ENCODE results near the gene TRIM24.
"Not testable (repeated sequence)": the region's sequence is repeated elsewhere in the genome, so short reads cannot be mapped to it uniquely, and the experiment has no call there.

The TRIM24 gene

DNA sequence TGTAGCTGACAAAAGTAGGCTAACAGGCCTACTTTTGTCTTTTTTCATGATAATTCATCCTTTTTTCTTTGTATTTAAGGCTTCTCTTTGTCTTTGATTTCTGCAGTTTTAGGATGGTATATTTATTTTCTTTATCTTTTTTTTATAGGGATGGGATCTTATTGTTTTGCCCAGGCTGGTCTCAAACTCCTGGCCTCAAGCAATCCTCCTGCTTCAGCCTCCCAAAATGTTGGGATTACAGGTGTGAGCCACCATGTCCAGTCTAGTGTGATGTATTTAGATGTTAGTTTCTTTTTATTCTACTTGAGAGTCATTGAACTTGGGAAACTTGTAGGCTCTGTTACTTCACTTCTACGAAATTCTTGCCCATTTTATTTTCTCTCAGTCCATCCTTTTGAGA lies 35.4 kb downstream of the TRIM24 start:
- DNase-seq (ENCODE audit: low read depth) = no peak

DNA sequence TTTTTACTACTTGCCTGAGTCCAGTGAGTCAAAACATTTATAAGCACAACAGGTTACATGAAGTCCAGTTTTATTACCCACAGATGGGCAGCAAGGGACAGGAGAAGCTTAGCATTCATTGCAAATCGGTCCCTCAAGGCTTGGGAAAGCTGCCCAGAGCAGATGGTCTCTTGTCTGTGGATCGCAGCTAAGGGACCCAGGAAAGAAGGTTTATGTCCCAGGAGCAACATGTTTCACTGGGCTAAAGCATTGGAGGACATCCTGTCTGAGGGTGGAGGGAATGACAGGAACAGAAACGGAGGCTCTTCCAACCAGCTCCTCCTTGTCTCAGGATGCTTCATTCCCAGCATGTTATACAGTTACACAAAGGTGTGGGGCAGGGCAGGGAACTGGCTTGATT lies 39.3 kb downstream of the TRIM24 start:
- no peak for DNase-seq (ENCODE audit: low read depth)

DNA sequence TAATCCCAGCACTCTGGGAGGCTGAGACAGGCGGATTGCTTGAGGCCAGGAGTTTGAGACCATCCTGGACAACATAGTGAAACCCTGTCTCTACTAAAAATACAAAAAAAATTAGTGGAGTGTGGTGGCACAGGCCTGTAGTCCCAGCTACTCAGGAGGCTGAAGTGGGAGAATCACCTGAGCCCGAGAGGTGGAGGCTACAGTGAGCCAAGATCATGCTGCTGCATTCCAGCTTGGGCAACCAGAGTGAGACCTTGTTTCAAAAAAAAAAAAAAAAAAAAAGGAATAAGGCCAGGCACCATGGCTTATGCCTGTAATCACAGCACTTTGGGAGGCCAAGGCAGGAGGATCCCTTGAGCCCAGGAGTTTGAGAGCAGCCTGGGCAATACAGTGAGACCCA lies 40.2 kb downstream of the TRIM24 start:
- DNase-seq (ENCODE audit: low read depth) = not testable (repeated sequence)

DNA sequence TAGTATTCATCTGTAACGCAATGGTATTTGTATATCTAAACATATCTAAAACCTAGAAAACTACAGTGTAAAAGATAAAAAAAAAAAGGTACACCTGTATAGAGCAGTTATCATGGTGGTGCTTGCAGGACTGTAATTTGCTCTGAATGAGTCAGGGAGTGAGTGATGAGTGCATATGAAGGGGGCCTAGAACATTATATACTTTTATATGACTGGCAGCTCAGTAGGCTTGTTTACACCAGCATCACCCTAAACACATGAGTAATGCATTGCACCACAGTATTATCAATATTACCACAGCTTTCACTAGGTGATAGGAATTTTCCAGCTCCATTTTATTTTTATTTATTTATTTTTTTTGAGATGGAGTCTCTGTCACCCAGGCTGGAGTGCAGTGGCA lies 40.8 kb downstream of the TRIM24 start:
- no peak for DNase-seq (ENCODE audit: low read depth)

DNA sequence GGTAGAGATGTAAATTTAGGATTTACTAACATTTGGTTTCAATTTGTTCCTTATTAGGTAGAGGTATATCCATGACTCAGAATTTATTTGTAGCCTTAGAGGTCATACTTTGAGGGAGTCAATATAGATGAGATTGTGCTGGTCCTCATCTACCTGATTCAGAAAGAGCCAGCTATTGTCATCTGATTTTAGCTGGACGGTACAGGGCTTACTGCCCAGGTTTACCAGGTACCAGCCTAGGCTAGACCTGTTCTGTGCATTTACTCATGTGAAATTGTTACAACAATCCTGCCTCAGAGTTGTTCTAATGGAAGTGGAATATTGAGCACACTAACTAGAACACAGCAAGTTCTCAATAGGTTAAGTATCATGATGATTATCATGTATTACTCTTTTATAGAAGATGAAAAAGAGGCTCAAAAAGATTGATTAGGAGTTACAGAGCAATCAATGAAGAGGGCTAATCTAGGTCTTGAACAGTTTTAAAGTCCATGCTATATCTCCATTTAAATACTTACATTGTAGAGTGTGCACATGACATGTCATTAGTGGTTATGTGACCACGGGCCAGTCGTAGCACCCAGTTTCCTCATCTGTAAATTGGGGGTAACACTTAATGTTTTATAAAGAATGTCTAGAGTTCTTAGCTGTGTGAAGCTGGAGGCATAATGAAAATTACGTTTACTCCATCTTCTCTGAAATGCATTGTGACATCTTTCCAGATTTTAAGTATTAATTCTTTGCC lies 42.1 kb downstream of the TRIM24 start:
- no peak for DNase-seq (ENCODE audit: low read depth)

DNA sequence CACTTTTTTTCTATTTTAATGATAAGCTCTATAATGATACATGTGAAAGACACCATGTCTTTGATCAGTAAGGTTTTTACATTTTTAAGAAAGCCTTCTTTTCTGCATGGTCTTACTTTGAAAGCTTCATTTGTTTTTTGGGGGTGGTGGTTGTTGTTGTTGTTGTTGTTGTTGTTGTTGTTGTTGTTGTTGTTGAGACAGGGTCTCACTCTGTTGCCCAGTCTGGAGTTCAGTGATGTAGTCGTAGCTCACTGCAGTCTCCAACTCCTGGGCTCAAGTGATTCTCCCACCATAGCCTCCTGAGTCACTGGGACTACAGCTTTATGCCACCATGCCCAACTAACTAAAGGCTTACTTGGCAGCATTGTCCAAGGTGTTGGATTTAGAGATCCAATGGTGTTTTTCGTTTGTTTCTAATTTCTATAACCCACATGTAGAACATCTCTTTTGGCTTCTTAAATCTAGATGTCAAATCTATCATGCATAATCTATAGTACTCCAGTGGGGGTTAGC lies 45.4 kb downstream of the TRIM24 start:
- DNase-seq (ENCODE audit: low read depth) = no peak

DNA sequence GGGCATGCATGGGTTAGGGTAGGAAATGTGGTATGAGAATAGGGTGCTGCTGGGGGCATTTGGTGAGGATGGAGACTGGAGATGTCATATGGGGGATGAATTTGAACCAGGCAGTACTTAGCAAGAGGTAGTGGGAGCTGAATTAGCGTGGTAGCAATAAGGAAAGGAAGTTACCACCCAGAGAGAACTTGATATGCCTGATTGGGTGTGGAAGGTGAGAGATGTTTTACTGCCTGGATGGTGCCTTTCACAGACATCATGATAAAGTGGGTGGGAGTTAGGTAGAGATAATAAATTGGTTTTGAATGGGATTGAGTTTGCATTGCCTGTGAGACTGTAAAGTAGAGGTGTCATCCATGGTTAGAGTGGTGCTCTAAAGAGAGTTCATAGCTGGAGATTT lies 46.7 kb downstream of the TRIM24 start:
- no peak for DNase-seq (ENCODE audit: low read depth)

DNA sequence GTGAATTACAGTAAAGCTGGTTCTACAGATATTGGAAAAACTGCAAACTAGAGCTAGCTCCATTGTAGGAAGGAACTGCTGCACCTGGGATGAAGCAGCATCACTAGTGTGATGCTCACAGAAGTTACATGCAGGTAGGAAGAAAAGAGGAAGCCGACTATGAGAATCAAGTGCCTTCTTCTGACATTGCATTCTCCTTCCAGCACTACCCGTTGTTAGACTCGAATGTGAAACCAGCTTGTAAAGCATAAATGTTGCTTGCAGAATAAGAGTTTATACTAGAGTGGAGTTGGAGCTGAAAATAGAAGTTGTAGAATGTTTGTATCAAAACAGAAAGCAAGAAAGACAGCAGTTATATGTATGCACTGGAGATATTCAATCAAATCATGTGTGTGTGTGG lies 49.9 kb downstream of the TRIM24 start:
- DNase-seq (ENCODE audit: low read depth) = no peak

DNA sequence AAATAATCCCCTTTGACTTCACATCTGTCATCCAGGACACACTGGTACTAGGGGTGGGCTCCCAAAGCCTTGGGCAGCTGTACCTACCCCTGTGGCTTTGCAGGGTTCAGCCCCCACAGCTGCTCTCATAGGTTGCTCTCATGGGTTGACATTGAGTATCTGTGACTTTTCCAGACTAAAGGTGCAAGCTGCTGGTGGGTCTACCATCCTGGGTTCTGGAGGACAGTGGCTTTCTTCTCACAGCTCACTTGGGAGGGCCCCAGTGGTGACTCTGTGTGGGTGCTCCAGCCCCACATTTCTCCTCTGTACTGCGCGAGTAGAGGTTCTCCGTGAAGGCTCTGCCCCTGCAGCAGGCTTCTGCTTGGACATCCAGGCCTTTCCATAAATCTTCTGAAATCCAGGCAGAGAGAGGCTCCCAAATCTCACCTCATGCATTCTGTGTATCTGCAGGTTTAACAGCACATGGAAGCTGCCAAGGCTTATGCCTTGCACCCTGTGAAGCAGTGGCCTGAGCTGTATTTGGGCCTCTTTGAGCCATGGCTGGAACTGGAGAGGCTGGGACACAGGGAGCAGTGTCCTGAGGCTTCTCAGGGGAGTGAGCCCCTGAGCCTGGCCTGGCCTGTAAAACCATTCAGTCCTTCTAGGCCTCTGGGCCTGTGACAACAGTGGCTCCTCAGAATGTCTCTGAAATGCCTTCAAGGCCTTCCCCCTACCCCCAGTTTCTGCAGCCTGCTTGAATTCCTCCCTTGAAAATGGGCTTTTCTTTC lies 52.2 kb downstream of the TRIM24 start:
- no peak for DNase-seq (ENCODE audit: low read depth)

DNA sequence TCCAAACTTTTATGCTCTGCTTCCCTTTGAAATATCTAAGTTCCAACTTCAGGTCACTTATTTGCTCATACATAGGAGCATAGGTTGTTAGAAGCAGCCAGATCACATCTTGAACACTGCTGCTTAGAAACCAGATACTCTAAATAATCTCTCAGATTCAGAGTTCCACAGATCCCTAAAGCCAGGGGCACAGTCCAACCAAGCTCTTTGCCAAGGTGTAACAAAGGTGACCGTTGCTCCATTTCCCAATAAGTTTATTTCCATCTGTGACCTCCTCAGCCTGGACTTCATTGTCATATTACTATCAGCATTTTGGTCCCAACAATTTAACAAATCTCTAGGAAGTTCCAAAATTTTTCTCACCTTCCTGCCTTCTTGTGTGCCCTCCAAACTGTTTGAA lies 52.8 kb downstream of the TRIM24 start:
- DNase-seq (ENCODE audit: low read depth) = no peak

DNA sequence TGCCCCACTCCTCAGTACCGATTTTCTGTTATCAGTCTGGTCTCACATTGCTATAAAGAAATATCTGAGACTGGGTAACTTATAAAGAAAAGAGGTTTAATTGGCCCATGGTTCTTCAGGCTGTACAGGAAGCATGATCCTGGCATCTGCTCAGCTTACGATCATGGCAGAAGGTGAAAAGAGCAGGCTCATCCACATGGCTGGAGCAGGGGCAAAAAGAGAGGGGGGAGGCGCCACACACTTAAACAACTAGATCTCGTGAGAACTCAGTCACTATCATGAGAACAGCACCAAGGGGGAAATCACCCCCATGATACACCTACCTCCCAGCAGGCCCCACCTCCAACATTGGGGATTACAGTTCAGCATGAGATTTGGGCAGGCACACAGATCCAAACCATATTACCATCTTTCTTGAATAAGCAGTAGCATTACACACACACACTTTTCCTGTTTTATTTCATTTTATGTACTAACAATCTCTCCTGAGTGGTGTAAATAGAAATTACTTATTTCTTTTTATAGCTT lies 53.3 kb downstream of the TRIM24 start:
- no peak for DNase-seq (ENCODE audit: low read depth)

DNA sequence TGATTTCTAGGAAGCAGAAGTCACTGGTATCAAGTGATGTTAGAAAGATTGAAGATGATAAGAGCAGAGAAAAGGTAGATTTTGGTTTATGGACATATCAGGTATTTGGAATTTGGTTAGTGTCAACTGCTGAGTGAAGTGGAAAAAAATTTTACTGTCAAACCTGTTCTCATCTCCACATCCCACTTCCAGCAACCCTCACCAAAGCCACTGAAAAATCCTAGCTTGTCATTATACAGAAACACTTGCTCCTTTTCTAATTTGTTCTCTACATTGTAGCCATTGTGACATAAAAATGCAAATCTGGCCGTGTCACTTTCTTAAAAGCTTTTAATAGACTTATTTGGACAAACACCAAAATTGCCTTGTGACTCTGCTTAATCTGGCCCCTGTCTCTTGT lies 54.0 kb downstream of the TRIM24 start:
- no peak for DNase-seq (ENCODE audit: low read depth)

DNA sequence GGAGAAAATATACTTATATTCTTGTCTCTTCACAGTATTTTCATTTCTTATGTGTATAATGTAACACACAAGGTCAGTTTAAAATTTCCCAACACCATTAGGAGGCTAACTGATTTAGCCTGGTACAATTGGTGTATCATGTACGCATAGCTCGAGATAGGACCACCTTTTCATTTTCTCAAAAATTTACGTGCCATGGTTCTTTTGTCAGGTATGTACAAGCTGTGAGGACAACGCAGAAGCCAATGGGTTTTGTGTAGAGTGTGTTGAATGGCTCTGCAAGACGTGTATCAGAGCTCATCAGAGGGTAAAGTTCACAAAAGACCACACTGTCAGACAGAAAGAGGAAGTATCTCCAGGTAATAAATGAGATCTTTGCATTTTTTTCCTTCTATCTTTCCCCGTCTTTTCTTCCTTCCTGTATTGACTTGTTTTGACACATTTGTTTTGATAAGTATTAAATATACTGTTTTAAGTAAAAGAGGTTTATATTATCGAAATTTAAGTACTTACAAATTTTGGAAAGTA lies 55.0 kb downstream of the TRIM24 start:
- DNase-seq (ENCODE audit: low read depth) = no peak

DNA sequence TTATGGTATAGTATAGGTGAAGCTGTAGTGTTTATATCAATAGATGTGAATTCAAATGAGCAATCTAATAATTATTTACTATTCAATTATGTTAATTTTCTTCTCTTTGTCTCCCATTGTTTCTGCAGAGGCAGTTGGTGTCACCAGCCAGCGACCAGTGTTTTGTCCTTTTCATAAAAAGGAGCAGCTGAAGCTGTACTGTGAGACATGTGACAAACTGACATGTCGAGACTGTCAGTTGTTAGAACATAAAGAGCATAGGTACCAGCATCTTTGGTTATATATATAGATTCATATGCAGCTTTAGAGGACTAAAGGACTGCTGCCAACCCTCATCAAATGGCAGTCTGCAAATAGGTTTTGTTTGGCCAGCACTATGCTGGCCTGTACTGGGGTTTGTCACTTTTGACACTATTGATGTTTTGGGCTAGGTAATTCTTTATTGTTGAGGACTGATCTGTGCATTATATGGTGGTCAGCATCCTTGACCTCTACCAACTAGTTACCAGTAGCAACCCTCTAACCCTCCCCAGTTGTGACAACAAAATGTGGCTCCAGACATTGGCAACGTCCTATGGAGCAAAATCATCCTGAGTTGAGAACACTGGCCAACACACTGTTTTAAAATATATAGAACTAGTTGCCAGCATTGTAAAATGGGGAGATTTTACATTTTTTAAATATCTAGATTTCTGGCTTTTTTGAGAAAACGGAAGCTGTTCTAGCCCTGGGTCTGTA lies 59.2 kb downstream of the TRIM24 start:
- DNase-seq (ENCODE audit: low read depth) = no peak

DNA sequence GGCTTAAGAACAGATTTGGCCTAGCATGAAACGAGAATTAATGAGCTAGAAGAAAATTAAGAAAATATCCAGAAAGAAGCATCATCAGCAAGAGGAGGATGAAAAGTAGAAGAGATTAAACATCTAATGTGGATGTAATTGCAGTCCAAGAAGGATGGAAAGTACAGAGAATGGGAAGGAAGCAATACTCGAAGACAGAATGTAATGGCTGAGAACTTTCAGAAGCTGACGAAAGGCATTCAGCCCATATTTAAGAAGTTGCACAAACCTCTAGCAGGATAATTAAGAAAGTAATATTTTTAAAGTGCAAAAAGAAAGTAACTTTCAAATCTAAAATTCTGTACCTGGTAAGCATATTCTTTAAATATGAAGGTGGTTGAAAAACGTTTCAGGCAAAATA lies 60.7 kb downstream of the TRIM24 start:
- no peak for DNase-seq (ENCODE audit: low read depth)

DNA sequence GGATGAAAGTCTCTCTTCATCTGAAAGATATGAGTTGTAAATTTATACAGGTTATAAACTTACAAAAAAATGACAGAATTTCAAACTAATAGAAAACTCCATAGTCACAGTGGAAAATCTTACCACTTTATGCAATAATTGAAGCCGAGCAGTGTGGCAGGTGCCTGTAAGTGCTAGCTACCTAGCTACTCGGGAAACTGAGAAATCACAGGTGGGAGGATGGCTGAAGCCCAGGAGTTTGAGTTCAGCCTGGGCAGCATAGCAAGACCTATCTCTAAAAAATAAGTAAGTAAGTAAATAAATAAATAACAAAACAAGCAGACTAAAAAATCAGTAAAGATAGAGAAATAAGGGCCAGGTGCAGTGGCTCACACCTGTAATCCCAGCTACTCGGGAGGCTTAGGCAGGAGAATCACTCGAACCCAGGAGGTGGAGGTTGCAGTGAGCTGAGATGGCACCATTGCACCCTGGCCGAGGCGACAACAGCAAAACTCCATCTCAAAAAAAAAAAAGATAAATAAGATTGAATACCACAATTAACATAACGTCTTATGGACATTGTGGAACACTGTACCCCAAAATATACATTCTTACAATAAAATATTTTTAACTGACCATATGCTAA lies 61.9 kb downstream of the TRIM24 start:
- DNase-seq (ENCODE audit: low read depth) = no peak

DNA sequence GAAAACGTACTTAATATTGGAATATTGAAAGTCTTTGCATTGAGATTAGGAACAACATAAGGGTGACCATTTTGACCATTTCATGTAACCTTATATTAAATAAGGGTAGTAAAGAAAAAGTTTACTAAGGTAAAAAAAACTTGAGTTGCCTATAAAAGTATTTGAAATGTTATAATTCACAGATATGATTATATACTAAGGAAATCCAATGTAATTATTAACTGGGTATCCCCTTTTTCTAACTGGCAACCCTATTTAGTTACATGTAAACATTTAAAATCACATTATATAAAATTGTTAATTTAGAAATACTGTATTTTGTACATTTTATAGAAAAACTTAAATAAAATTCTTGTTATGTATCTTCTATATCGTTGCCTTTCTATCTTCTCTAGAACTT lies 64.2 kb downstream of the TRIM24 start:
- no peak for DNase-seq (ENCODE audit: low read depth)

DNA sequence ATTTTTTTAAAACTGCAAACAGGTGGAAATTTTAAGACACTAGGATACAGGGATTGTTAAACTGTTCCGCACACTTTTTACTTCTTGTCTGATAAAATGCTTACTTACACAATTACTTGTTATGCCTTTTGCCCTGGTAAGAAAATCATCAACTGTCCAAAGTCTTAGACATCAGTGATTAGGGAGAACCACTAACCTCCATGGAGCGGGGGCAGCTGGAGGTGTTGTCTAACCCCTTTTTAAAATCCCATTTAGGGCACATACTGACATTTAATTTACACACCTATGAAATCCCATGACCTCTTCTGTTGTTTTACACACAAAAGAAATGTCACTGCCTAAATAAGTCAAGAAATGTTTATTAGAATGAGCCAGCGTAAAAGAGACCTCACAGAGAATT lies 65.7 kb downstream of the TRIM24 start:
- DNase-seq (ENCODE audit: low read depth) = no peak

DNA sequence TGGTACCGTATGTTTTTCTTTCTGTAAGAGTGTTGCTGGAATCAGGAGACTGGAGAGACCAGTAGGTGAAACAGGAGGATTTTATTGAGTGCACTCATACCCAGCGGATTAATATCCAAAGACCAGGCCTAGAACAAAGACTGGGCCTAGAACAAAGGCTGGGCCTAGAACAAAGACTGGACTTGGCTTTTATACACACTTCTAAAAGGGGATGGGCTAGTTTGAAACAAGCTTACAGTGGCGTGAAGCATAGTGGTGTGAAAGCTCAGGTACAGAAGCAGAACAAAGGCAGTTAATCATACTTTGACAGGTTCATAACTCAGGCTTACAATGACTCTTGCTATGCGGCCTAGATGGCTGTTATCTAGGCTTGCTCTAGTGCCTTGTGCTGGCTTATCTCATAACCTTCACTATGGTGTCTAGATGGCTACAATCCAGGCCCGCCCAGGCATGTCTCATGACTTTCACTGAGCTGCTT lies 67.7 kb downstream of the TRIM24 start:
- no peak for DNase-seq (ENCODE audit: low read depth)

DNA sequence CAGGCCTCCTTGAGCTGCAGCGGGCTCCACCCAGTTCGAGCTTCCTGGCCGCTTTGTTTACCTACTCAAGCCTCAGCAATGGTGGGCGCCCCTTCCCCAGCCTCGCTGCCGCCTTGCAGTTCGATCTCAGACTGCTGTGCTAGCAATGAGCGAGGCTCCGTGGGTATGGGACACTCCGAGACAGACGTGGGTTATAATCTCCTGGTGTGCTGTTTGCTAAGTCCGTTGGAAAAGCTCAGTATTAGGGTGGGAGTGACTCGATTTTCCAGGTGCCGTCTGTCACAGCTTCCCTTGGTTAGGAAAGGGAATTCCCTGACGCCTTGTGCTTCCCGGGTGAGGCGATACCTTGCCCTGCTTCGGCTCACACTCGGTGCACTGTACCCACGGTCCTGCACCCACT lies 76.8 kb downstream of the TRIM24 start:
- DNase-seq (ENCODE audit: low read depth) = not testable (repeated sequence)

DNA sequence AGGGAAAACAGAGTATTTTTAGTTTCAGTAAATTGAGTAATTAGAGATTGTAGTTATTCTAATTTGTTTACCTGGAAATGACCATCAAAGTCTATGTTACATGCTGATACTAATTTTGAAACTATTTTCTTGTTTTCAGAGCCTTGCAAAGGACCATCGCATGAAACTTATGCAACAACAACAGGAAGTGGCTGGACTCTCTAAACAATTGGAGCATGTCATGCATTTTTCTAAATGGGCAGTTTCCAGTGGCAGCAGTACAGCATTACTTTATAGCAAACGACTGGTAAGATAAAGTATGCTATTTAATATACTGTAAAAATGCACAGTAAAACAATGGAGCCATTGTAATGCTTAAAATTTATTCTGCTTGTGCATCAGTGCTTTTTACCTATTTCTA lies 78.5 kb downstream of the TRIM24 start:
- DNase-seq (ENCODE audit: low read depth) = no peak

All from T-helper 22 cell (primary cell).